ENCODE results near the gene CDHR2. TPM values are rescaled to one million over a fixed set of nuclear protein-coding genes. Genes with fewer than 3 reads are reported as not detected.

Gene CDHR2
- total RNA-seq, 1 experiment from 2014 or later = not detected

DNA sequence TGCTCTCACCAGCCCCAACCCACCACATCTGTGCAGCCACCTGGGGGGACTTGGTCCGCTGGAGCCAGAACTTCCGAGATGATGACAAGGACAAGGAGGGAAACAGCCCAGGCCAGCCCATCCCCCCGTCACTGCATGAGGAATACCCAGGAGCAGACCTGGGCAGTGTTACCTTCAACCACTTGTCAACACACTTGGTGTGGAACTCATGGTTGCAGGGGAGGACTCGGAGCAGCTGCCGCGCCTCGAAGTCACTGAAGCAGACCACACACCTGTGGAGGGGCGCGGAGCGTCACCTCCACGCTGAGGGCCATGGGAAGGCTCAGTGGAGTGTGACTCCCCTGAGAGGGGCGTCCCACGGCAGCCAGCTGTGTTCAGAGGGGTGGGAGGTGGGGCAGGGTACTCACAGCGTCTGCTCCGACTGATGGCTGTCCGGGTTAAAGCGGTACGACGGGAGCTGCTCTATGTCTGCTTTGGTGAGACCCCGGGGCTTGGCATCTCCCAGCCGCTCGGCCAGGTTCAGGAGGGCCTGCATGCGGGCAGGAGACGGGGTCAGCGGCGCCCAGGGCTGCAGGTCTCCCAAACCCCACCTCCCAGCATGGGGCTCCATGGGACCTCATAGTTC is 19.9 kb upstream of the CDHR2 start:
- no peak for DNase-seq (ENCODE audit: low spot score)

DNA sequence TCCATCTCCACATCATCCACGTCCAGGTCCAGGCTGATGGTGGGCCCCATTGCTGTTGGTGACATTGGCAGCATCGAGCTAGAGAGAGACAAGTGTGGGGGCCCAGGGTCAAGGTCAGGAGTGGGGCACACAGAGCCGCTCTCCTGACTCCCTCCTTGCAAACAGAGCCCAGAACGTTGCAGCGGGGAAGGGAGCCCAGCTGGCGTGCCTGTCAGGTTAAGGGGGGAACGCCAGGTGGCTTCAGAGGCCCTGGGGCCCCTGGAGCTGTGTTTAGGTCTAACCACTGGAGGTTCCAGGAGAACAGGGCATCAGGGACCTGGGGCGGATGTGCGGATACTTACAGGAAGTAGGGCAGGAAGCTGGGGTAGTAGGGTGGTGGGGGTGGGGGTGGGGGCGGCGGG is 19.4 kb upstream of the CDHR2 start:
- no peak for DNase-seq (ENCODE audit: low spot score)

DNA sequence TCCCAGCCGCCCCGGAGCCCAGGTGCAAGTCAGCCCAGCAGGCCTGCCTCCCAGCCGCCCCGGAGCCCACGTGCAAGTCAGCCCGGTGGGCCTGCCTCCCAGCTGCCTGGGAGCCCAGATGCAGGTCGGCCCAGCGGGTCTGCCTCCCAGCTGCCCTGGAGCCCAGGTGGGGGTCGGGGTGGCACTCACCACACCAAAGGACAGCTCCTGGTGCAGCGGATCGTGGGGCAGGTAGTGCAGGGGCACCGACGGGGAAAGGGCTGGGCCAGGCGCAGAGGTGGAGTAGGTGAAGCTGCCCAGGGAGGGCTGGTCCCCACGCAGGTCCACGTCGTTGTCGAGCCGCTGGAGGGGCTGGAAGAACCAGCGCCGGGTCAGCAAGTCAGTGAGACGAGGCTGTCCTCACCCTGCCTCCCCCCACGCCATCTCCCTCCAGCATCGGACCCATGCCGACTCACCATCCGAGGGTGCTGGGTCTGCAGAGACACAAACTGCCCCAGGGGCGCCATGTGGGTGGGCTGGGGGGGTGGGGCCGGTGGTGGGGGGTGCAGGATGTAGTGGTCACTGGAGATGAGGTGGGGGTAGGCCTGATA is 18.7 kb upstream of the CDHR2 start:
- no peak for DNase-seq (ENCODE audit: low spot score)

DNA sequence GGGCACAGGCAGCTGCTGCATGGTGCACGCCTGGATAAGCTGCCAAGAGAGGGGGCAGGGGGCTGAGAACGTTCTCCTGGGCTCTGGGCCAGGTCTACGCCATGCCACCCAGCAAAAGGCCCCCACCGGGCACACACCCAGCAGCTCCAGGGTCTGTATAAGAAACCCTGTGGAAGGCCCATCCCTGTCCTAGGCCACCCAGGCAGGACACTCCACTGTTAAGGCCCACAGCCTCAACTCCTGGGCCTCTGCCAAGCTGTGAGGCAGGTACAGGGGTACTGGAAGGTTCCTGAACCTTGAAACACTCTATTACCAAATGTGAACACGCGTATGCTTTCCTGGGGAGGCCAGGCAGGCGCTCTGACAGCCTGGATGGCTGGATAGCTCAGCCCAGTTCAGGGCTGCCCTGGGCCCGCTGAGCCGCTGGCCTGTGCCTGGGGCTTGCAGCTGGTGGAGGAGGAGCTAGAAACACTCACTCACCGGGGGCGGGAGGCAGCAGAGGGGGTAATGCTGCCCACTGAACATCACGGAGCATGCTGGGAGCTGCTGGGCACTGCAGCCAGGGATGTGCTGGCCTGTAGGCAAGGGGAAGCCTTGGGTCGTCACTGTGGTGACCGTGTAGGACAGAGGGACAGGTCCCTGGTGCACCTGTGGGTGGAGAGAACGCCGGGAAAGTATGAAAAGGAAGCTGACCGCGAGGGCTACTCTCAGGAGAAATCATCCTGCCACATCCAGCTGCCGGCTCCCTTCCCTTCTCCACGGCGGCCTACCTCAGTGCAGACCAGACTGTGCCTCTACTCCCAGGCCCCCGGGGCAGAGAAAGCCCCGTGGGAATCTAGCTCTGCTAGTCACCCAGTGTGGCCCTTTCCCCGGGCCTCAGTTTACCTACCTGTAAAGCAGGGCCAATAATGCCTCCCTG is 17.9 kb upstream of the CDHR2 start:
- DNase-seq (ENCODE audit: low spot score) = peak; percentile 24

DNA sequence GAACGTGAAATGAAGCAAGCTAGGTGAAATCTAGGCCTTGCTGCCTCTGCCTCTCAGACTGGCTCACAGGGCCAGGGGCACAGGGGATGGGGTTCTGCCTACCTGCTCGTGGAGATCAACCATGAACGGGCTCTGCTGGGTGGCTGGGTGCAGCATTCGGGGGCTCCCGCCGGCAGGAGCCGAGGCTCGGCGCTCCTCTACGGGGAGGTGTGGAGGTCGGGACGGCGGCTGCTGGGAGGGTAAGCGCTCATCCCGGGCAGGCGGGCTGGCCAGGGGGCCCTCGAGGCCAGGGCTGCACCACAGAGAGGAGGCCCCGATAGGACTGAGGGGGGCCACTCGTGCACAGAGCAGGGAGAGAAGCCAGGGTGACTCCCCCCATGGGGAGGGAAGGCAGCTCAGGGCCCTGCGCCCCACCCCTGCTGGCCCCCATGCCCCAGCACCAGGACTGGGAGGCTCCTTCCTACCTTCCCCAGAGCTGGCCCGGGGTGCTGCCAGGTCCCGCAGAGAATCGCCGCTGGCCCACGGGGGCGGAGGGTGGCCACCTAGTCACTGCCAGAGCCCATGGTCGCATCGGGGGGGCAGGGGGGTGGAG is 17.1 kb upstream of the CDHR2 start:
- no peak for DNase-seq (ENCODE audit: low spot score)

DNA sequence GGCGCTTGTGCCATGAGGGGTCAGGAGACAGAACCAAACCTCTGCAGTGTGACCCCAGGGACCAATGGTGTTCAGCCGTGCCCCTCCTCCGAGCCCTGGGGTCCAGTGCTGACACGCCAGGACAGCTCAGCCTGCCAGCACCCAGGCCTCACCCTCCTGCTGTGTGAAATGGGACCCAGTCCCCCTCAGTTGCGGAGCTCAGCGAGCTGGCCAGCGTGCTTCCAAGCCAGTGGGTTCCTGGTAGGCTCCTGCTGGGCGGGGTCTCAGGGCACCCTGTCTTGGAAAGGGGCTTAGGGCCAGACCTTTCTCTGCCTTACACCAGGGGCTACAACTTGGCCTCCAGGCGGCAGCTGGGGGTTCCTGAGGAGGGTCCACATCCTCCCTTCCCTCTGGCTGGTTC is 16.3 kb upstream of the CDHR2 start:
- no peak for DNase-seq (ENCODE audit: low spot score)

DNA sequence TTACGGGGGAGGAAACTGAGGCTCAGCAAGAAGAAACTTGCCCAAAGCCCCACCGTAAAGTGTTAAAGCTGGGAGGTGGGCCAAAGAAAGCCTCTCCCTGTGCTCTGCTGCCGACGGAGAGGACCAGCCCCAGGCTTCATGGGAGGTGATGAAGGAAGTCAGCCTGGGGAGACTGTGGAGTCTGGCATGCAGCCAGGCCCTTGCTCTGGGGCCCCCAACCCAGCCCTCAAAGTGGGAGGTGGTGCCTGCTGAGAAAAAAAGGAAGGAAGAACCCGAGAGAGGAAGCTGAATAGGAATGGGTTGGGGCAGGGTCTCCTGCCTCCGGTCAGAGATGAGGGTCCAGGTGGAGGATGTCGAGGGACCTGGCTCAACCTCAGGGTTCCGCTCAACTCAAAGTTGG is 15.8 kb upstream of the CDHR2 start:
- no peak for DNase-seq (ENCODE audit: low spot score)

DNA sequence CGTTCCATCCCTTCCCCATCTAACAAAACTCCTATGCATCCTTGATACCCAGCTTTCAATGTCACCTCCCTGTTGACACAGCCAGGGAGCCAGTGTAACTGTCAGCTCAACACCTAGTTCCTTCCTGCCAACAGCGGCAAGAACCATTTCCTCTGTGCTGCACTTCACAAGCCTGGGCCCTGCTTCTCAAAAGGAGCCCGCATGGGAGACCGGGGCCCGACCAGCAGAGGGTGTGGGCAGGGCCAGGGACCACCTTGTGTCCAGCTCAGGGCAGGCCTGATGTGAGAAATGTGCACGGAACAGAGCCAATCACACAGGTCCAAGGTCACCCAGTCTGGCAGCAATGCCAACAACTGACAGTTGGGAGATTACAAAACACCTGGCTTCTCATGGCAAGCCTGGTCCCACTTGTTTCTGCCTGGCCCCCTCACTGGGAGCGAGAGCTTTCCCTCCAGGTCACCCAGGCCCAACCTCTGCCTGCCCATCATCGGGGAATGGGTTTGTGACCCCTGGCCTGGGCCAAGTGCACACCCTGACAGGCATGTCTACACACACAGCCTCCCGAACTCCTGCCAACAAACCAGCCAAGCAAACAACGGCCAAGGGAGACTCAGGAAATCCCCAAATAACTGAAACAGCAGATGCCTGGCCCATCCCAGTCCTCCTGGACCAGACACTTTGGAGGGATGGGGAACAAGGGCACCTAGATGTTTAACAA is 15.1 kb upstream of the CDHR2 start:
- DNase-seq (ENCODE audit: low spot score) = no peak

DNA sequence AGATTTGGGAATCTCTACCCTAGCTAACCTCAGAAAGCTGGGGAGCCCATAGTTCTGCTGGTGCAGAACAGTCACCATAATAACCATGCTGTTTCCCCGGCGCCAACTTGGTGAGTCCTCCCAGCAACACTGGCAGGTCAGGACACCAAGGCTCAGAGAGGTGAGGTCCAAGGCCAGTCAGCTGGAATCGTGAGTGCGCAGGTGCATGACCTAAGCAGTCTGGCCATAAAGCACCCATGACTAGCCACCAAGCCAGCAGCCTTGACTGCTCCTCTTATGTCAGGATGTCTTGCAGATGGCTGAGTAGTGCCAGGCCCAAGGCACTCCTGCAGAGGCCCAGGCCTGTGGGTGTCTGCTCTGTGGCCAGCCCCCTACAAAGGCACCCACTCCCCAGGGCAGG is 14.5 kb upstream of the CDHR2 start:
- no peak for DNase-seq (ENCODE audit: low spot score)

DNA sequence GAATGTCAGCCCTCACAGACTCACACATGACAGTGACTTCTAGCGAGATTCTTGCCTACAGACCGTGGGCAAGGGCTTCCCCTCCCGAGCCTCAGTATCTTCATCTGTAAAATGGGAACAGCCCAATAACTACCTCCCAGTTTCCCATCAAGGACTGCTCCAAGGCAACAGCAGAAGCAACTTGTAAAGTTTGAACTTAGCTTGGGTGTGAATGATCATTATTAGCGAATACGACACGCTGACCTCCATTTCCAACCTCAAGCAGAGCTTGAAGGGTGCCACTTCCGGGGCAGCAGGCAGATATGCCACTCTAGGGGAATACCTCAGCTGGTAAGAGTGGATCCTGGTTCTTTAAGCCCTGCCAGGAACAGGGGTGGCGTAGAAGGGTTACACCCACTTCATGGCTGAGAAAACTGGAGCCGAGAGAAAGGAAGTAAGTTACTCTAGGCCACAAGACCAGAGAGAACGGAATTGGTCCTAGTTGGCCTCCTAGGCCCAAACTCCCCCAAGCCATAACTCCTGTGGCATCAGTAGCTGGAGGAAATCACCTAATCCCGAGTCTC is 14.0 kb upstream of the CDHR2 start:
- DNase-seq (ENCODE audit: low spot score) = peak; percentile 50

DNA sequence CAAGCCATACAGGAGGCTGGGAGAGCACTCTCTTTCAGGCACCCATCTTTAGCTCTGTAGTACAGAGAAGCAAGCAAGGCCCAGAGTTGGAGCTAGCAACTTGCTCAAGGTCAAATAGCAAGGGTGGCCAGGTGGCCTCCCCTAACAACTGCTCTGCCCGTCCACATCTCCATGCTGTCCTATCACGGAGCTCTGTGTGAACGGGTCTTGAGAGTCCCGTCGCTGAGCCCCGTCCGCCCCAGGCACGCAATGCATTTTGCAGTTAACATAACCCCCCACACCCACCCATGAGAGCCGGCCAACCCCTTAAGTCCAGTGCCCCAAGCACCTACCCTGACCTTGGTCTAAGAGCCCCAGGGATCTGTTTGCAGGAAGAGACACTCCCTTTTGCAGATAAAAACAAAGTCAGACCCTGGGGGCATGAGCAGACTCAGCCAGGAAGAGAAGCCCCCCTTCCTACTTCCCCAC is 13.4 kb upstream of the CDHR2 start:
- DNase-seq (ENCODE audit: low spot score) = peak; percentile 22

DNA sequence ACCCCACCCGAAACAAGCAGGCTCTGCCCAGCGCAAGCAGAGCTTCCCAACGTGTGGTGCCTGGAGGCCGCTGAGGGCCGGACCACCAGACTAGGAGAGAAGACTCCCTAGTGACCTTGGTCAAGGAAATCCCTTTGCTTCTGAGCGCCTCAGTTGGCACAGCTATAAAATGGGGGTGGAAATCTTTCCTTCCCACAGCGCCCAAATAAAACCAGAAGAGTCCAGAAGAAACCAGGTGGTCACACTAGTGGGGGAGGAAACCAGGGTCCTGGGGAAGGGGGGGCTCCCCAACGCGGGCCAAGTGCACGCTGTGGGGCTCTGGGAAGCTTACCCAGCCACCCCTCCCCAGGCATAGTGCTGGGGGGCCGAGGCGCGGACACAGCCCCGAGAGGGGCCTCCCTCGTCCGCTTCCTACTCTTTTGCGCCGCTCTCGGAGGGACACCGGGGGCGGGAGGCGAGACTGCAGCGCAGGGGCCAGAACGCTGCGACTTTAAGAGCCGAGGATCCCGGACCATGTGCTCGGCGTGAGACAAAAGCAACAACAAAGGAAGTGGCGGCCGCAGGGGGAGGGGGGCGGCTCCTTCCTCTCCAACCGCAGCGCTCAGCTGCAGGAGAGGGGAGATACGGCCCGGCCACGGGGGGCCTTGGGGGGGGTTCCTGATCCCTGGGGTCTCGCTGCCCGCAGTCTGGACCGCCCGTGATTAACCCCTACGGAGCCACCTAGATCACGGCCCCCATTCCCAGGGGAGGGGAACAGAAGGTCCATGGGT is 12.8 kb upstream of the CDHR2 start:
- DNase-seq (ENCODE audit: low spot score) = peak; percentile 83

DNA sequence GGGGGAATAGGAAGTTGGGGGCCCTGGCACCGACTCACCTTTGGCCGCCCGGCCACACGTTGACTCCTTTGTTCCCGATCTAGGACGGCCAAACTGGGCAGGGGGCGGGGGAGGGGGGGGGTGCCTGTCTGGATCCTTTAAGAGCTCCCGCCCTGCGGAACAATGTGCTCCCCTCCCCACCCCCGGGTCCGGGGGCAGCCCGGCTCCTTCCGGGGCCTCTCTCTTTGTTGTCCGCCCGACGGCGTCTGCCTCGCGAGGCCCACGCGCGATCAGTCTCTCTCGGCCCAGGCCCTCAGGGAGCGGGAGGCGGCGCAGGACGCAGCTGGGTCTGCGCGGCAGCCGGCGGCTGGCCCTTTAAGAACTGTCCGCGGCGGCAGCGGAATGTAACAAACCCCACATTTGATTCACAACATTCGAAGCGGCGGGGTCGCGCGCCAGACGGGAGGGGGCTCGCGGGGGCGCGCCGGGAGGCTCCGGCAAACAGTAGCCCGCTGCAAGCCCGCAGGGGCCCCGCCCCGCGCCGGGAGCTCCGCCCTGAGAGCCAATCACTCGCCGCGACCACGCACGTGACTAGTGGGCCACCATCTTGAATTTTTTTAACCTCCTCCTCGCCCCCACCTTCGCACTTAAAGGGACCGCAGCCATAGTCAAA is 12.1 kb upstream of the CDHR2 start, which contains the start of gene RNF44:
Gene RNF44, minus strand, starts transcription at position 501 of the 652 bp plus-strand sequence. CDS start 4,930 bp downstream, outside the sequence.
- DNase-seq (ENCODE audit: low spot score) = peak; percentile 98

DNA sequence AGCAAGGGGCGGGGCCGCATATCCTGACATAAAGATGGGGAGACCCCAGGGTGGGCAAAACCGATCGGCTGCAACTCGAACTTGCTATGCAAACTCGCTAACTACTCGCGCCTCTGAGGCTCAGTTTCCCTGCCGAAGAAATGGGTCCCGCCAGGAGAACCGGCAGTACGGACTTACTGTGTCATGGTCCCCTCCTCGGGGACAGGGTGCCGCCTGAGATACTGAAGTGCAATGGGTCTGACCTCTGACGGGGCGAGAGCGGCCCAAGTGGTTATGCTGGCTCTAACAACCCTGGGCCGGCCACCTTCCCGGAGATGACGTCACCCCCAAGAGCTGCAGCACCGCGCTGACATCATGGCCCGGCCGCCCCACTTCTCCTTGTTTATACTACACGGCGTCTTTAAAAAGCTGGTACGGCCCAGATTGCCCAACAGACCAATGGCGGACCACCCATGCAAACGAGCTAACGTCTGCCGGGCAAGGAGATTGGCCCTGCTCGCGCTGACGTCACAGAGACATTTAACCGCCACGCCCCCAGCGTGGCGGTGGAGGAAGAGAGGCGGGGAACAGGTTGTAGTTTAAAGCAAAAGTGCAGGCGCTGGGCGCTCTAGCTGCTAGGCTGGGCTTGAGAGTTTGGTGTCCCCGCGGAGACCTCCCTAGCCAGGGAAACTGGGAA is 11.4 kb upstream of the CDHR2 start:
- peak; percentile 100 for DNase-seq (ENCODE audit: low spot score)

DNA sequence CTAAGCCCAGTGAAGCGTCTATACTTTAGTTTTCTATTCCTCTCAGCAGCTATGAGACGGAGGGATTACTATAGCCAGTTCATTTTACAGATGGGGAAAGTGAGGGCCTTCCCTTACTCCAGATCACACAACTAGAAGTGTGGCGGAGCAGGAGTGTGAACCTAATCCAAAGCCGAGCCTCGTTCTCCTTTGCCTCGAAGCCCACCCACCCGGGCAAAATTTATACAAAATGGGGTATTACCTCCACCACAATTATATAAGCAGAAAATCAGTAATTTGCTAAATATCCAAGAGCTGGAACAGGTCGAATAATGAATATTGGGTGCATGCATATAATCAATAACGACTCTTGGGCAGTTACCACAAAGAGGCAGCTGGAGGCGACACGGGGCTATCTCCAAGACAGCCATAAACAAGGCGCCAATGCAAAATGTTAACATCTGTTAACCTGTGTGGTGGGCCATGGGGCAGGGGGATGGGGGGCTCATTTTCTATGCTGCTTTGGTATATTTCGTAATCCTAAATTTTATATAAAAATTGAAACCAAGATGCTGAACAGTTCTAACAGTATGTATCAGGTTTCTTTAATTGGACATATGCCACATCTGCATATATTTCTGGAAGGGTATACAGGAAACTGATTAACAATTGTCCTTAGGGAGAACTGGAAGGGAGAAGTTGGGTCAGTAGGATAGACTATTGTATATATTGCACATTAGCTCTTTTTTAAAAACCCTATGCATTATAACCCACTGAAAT is 10.7 kb upstream of the CDHR2 start:
- DNase-seq (ENCODE audit: low spot score) = no peak

DNA sequence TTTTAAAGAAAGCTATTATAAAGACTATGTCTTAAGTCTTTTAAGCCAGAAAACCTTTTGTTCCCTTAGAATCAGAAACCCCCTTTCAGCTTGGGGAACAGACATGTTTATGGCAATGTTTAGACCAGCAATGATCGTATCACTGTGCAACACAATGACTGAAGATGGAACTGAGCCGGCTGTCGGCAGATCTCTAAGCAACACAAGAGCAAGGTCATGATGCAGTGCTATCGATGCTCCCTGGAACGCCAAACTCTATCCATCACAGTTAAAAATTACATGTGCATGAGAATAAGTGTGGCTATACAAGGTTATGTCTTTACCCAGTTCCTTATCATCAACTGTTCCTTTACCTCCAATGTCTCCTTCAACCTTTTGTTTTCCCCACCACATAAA is 10.2 kb upstream of the CDHR2 start:
- no peak for DNase-seq (ENCODE audit: low spot score)

DNA sequence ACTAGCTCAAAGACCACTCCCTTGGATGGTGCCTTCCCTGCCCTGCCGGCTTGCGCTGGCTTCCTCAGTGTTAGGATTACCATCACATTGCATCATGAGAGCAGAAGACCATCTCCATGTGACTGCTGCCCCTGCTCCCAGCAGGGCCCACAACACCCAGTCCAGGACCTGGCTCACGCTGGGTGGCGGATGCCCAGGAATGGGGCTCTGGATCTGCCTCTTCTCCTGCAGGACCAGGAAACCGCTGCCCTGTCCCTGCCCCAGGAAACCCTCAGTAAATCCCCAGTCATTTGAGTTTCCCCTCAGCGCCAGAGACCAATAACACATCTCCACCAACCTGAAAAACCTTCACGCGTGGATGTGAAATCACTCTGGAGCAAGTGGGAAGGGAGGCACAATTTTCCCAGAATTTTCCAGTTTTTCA is 8.7 kb upstream of the CDHR2 start:
- DNase-seq (ENCODE audit: low spot score) = no peak

DNA sequence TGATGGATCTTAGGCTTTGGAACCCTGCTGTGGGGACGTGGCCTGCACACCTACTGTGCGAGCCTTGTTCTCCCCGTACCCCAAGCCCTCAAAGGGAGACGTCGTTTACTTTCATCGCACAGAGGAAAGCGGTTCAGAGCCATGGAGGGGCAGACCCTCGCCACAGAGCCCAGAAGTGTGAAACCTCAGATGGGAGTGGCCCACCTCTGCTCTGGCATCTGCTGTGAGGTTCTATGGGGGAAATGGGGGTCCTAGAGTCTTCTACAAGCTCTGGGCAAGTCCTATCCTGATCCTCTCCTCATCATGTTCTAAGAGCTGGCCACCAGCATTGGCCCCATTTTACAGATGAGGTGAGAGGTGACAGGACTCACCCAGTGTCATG is 8.2 kb upstream of the CDHR2 start:
- DNase-seq (ENCODE audit: low spot score) = no peak

Data from H4 (cell line).